ENCODE data around the gene STN1. TPM values are rescaled to one million over a fixed set of nuclear protein-coding genes. Genes with fewer than 3 reads are reported as not detected.

Gene STN1
- total RNA-seq, 2 experiments from 2014 or later, result 46.5 to 50.9 TPM

- peaks cover 4% of the 10 kb centered on the region for H3K27me3 Mint-ChIP-seq
- H3K4me1 Mint-ChIP-seq, result peaks cover 25% of the 10 kb centered on the region
- DNase-seq, result no peak
- H3K4me3 Mint-ChIP-seq, result no peak overlapping the region
- H3K9me3 Mint-ChIP-seq, result no peaks in the 10 kb centered on the region
- POLR2A ChIA-PET, result no interaction called here
- H3K36me3 Mint-ChIP-seq (ENCODE audit: low read depth), result no peaks in the 10 kb centered on the region
- CTCF ChIA-PET, result interaction anchor here (1.1 kb wide), 1 partner anchor 11 kb away, joined by 3 read pairs; no protein-coding TSS in a partner anchor
- H3K27ac Mint-ChIP-seq, result no peak overlapping the region
These were observed 74.0 kb downstream of the STN1 start for GRCh38 chr10:103843854-103844570.

- Mint-ChIP-seq H3K36me3 (ENCODE audit: low read depth) (no peaks in the 10 kb centered on the region), H3K4me3 (no peak overlapping the region), H3K9me3 (no peaks in the 10 kb centered on the region), H3K27me3 (no peaks in the 10 kb centered on the region), H3K4me1 (peaks cover 22% of the 10 kb centered on the region), H3K27ac (no peak overlapping the region)
- ChIA-PET CTCF (interaction anchor here (0.5 to 1.4 kb wide), 5 partner anchors 10 to 47 kb away, joined by 3 to 5 read pairs (median 3); partner anchors contain the start of gene SH3PXD2A), POLR2A (interaction anchor here (0.6 kb wide), 1 partner anchor 398 kb away, joined by 15 read pairs; no protein-coding TSS in a partner anchor)
- DNase-seq, result no peak
These were observed 74.9 kb downstream of the STN1 start for GRCh38 chr10:103843045-103843444.

DNA sequence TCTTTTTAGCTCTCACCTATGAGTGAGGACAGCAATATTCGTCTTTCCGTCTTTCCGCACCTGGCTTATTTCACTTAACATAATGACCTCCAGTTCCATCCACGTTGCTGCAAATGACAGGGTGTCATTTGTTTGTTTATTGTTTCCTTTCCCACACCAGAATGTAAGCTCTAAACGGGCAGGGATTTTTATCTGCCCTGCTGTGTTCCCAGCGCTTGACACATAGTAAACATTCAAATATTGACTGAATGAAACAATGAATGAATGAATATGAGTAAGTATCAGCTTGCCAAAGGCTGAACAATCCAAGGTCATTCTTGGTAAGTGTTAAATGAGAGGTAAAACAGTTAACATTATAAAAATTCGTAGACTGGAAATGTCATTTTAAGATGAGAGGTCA, 75.4 kb downstream of the STN1 start:
- DNase-seq, result no peak
- Mint-ChIP-seq H3K27me3 (no peaks in the 10 kb centered on the region), H3K4me3 (no peak overlapping the region), H3K27ac (no peak overlapping the region), H3K4me1 (peaks cover 22% of the 10 kb centered on the region), H3K36me3 (ENCODE audit: low read depth) (no peaks in the 10 kb centered on the region), H3K9me3 (no peaks in the 10 kb centered on the region)
- ChIA-PET POLR2A (no interaction called here), CTCF (interaction anchor here (0.8 to 1.4 kb wide), 3 partner anchors 12 to 42 kb away, joined by 3 to 5 read pairs (median 3); partner anchors contain the start of gene SH3PXD2A)

DNA sequence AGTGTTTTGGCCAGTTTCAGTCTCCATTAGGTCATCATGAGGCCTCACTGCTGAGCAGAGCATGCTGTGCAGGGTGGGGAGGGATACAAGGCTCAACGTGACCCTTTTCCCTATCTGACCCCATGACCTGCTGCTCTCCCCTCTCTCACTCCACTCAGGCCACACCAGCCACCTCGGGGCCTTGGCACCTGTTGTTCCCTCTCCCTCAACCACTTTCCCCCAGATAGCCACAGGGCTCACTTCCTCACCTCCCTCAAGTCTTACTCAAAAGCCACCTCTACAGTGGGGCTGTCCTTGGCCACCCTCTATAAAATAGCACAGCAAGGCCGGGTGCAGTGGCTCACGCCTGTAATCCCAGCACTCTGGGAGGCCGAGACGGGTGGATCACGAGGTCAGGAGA, 76.5 kb downstream of the STN1 start:
- ChIA-PET CTCF (interaction anchor here (0.6 kb wide), 1 partner anchor 228 kb away, joined by 4 read pairs; no protein-coding TSS in a partner anchor), POLR2A (no interaction called here)
- H3K27ac Mint-ChIP-seq, result no peak overlapping the region
- no peak overlapping the region for H3K4me3 Mint-ChIP-seq
- no peak for DNase-seq
- no peaks in the 10 kb centered on the region for H3K9me3 Mint-ChIP-seq
- no peaks in the 10 kb centered on the region for H3K36me3 Mint-ChIP-seq (ENCODE audit: low read depth)
- H3K4me1 Mint-ChIP-seq, result peaks cover 17% of the 10 kb centered on the region
- no peaks in the 10 kb centered on the region for H3K27me3 Mint-ChIP-seq

DNA sequence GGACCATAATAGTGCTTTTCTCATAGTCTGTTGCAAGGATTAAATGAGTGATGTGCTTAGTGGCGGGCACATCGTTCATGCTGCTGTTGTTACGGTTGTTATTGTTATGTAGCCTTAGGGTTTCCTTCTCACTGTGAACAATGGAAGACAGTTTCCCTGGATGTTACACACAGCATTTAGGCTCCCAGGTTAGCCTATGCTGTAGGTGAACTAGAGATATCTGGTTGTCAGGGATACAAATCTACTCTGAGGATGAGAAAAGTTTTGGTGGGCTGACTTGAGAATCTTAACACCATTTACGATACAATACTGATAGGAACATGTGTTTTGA, 77.3 kb downstream of the STN1 start:
- no peak overlapping the region for H3K27ac Mint-ChIP-seq
- no peaks in the 10 kb centered on the region for H3K9me3 Mint-ChIP-seq
- CTCF ChIA-PET, result interaction anchor here (0.6 to 1.7 kb wide), 2 partner anchors 11 to 33 kb away, joined by 4 to 5 read pairs; no protein-coding TSS in a partner anchor
- H3K27me3 Mint-ChIP-seq, result no peaks in the 10 kb centered on the region
- H3K4me1 Mint-ChIP-seq, result peaks cover 9% of the 10 kb centered on the region
- POLR2A ChIA-PET, result no interaction called here
- no peaks in the 10 kb centered on the region for H3K36me3 Mint-ChIP-seq (ENCODE audit: low read depth)
- DNase-seq, result no peak
- H3K4me3 Mint-ChIP-seq, result no peak overlapping the region

- H3K27ac Mint-ChIP-seq, result no peak overlapping the region
- no peaks in the 10 kb centered on the region for H3K36me3 Mint-ChIP-seq (ENCODE audit: low read depth)
- no peaks in the 10 kb centered on the region for H3K9me3 Mint-ChIP-seq
- POLR2A ChIA-PET, result no interaction called here
- DNase-seq, result no peak
- H3K4me3 Mint-ChIP-seq, result no peak overlapping the region
- peaks cover 4% of the 10 kb centered on the region for H3K4me1 Mint-ChIP-seq
- CTCF ChIA-PET, result interaction anchor here (0.6 to 1.9 kb wide), 5 partner anchors 11 to 34 kb away, joined by 3 to 5 read pairs (median 4); no protein-coding TSS in a partner anchor
- H3K27me3 Mint-ChIP-seq, result no peaks in the 10 kb centered on the region
These were observed 77.9 kb downstream of the STN1 start for GRCh38 chr10:103839872-103840739.

- H3K4me1 Mint-ChIP-seq, result peaks cover 2% of the 10 kb centered on the region
- no peak overlapping the region for H3K27ac Mint-ChIP-seq
- POLR2A ChIA-PET, result no interaction called here
- H3K9me3 Mint-ChIP-seq, result no peaks in the 10 kb centered on the region
- CTCF ChIA-PET, result interaction anchor here (1.2 to 1.9 kb wide), 4 partner anchors 10 to 25 kb away, joined by 3 to 5 read pairs (median 4); no protein-coding TSS in a partner anchor
- H3K4me3 Mint-ChIP-seq, result no peak overlapping the region
- no peaks in the 10 kb centered on the region for H3K36me3 Mint-ChIP-seq (ENCODE audit: low read depth)
- H3K27me3 Mint-ChIP-seq, result no peaks in the 10 kb centered on the region
- DNase-seq, result no peak
These were observed 78.5 kb downstream of the STN1 start for GRCh38 chr10:103839519-103839871.

DNA sequence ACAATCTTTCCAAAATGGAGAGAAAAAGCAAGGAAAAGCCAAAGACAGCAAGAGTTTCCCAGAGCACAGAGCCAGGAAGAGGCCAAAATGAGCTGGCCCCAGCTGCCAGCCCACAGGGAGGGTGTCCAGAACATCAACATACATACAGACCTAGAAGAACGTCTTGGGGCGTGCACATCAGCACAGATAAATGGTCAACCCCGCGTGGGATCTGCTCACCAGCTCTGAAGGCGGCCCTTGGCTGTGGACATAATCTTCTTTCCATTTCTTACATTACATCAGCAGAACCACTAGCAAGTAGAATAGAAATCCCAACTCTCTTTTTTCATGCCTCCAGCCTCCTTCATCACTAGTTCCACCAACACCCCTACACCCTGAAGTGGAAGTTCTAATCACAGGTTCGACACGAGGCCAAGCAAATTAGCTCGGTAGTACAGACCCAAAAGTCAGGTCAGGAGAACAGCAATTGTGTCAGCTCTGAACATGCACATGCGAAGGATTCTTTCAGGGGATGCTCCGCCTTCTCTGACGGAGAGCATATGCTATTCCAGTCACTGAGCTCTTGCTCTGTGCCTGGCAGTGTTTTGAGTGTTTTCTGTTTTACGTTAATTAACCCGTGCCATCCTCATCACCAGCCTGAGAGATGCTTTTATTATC, 79.0 kb downstream of the STN1 start:
- H3K4me3 Mint-ChIP-seq, result no peak overlapping the region
- H3K27me3 Mint-ChIP-seq, result no peaks in the 10 kb centered on the region
- POLR2A ChIA-PET, result no interaction called here
- DNase-seq, result no peak
- H3K4me1 Mint-ChIP-seq, result no peaks in the 10 kb centered on the region
- H3K27ac Mint-ChIP-seq, result no peak overlapping the region
- H3K9me3 Mint-ChIP-seq, result no peaks in the 10 kb centered on the region
- H3K36me3 Mint-ChIP-seq (ENCODE audit: low read depth), result no peaks in the 10 kb centered on the region
- CTCF ChIA-PET, result interaction anchor here (0.7 to 1.9 kb wide), 6 partner anchors 10 to 25 kb away, joined by 3 to 5 read pairs (median 4); no protein-coding TSS in a partner anchor

- H3K36me3 Mint-ChIP-seq (ENCODE audit: low read depth), result no peaks in the 10 kb centered on the region
- H3K4me1 Mint-ChIP-seq, result no peaks in the 10 kb centered on the region
- no peak overlapping the region for H3K4me3 Mint-ChIP-seq
- H3K9me3 Mint-ChIP-seq, result no peaks in the 10 kb centered on the region
- POLR2A ChIA-PET, result no interaction called here
- H3K27me3 Mint-ChIP-seq, result no peaks in the 10 kb centered on the region
- no peak overlapping the region for H3K27ac Mint-ChIP-seq
- CTCF ChIA-PET, result interaction anchor here (1.1 to 1.9 kb wide), 3 partner anchors 14 to 24 kb away, joined by 3 to 4 read pairs (median 4); no protein-coding TSS in a partner anchor
- DNase-seq, result no peak
These were observed 80.0 kb downstream of the STN1 start for GRCh38 chr10:103838070-103838395.

GRCh38 chr10:103837370-103838069, 80.5 kb downstream of the STN1 start:
- Mint-ChIP-seq H3K9me3 (no peaks in the 10 kb centered on the region), H3K4me3 (no peak overlapping the region), H3K27ac (no peak overlapping the region), H3K36me3 (ENCODE audit: low read depth) (no peaks in the 10 kb centered on the region), H3K27me3 (no peaks in the 10 kb centered on the region), H3K4me1 (no peaks in the 10 kb centered on the region)
- DNase-seq, result no peak
- ChIA-PET POLR2A (no interaction called here), CTCF (interaction anchor here (1.0 to 1.7 kb wide), 3 partner anchors 10 to 17 kb away, joined by 3 to 4 read pairs (median 3); no protein-coding TSS in a partner anchor)

- H3K4me3 Mint-ChIP-seq, result no peak overlapping the region
- H3K9me3 Mint-ChIP-seq, result peaks cover 2% of the 10 kb centered on the region
- no peaks in the 10 kb centered on the region for H3K4me1 Mint-ChIP-seq
- H3K27ac Mint-ChIP-seq, result no peak overlapping the region
- ChIA-PET CTCF (interaction anchor here (1.0 to 1.7 kb wide), 3 partner anchors 11 to 18 kb away, joined by 3 to 4 read pairs (median 3); no protein-coding TSS in a partner anchor), POLR2A (no interaction called here)
- DNase-seq, result no peak
- no peaks in the 10 kb centered on the region for H3K36me3 Mint-ChIP-seq (ENCODE audit: low read depth)
- peaks cover 1% of the 10 kb centered on the region for H3K27me3 Mint-ChIP-seq
These were observed 81.1 kb downstream of the STN1 start for GRCh38 chr10:103836861-103837260.

DNA sequence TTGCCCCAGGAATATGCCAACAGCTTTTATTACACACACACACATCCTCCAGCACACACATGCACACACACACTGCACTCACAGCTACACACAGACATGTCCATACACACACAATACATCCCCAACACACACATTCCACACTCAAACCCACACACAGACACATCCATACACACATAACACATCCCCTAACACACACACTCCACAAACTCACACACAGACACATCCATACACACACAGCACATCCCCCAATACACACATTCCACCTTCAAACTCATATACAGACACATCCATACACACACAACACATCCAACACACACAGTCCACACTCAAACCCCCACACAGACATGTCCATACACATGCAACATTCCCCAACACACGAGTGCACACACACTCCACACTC, 81.7 kb downstream of the STN1 start:
- Mint-ChIP-seq H3K4me1 (no peaks in the 10 kb centered on the region), H3K27me3 (peaks cover 5% of the 10 kb centered on the region), H3K27ac (no peak overlapping the region), H3K9me3 (peaks cover 4% of the 10 kb centered on the region), H3K4me3 (no peak overlapping the region), H3K36me3 (ENCODE audit: low read depth) (no peaks in the 10 kb centered on the region)
- DNase-seq, result no peak
- POLR2A ChIA-PET, result no interaction called here
- CTCF ChIA-PET, result interaction anchor here (1.3 kb wide), 1 partner anchor 10 kb away, joined by 4 read pairs; no protein-coding TSS in a partner anchor
